ENCODE results near the gene NDE1. TPM values are rescaled to one million over a fixed set of nuclear protein-coding genes. Genes with fewer than 3 reads are reported as not detected.
"Not testable (repeated sequence)": the region's sequence is repeated elsewhere in the genome, so short reads cannot be mapped to it uniquely, and the experiment has no call there.

NDE1 gene, protein sequence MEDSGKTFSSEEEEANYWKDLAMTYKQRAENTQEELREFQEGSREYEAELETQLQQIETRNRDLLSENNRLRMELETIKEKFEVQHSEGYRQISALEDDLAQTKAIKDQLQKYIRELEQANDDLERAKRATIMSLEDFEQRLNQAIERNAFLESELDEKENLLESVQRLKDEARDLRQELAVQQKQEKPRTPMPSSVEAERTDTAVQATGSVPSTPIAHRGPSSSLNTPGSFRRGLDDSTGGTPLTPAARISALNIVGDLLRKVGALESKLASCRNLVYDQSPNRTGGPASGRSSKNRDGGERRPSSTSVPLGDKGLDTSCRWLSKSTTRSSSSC
- 96.7 and 103 TPM in 2 replicates for total RNA-seq (2014; rRNA removed; shearing (Covaris generic))
- polyA plus RNA-seq (2014; cell fraction: nucleus; rRNA removed), result 39.1 and 42.8 TPM in 2 replicates

- DNase-seq (ENCODE audit: extremely low read depth, low read depth), result peak; percentile 89
Observed at GRCh38 chr16:15650019-15650697, at the start of gene NDE1. NDE1 (plus strand) TSS chr16:15650245; CDS start chr16:15664779, 14,534 bp downstream.

DNA sequence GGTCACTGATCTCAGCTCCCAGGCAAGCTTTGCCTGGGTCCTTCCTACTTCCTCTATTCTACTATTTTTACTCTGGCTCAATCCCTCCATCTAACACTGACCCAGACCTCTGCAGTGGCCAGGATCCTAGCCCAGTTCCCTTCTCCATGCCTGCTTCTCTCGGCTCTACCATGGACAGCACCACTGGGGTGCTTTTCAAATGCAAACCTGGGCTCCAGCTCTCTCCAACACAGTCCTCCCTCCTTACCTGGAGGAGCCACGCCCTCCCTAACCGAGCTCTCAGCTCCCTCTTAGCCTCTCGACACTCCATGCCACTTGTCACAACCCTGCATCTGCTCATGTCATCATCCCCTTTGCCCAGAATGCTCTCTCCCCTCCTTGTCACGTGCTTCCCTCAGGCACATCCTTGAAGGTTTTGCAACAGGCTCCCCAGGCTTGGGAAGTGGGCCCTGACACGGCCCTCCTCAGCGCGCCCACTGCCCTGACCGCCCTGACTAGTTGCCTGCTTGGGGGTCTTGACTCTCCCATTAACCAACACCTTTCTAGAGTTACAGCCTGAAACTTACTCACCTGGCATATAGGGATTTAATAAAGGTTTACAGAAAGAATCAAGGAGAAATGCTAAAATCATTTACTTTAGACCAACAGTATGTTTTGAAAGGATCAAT, 48.7 kb upstream of the NDE1 start:
- no peak for DNase-seq (ENCODE audit: extremely low read depth, low read depth)

DNA sequence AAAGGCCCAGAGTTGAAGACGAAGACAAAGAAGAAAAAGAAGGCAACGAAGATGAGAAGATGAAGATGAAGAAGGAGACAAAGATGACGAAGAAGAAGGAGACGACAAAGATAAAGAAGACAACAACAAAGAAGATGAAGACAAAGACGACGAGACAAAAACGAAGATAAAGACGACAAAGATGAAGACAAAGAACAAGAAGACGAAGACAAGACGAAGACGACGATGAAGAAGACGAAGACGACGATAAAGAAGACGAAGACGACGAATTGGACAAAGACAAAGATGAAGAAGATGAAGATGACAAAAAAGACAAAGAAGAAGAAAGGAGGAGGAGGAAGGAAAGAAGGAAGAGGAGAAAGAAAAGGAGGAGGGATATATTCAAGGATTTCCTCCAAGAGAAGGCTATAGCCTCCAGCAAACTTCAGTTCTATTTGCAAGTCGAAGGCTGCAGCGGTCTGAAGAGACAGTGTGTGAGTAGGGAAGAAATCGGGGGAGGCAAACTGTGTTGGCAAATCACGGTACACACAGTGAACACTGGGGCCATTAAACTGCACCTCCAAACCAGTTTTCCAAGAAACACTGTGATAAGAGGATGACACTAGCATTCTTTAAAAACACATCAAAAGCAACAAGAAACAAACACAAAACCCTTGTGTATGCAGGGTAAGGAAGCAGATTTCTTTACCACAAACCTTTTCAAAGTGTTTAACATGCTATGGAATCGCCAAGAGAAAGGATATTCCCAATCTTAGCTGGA, 47.6 kb upstream of the NDE1 start:
- no peak for DNase-seq (ENCODE audit: extremely low read depth, low read depth)

DNA sequence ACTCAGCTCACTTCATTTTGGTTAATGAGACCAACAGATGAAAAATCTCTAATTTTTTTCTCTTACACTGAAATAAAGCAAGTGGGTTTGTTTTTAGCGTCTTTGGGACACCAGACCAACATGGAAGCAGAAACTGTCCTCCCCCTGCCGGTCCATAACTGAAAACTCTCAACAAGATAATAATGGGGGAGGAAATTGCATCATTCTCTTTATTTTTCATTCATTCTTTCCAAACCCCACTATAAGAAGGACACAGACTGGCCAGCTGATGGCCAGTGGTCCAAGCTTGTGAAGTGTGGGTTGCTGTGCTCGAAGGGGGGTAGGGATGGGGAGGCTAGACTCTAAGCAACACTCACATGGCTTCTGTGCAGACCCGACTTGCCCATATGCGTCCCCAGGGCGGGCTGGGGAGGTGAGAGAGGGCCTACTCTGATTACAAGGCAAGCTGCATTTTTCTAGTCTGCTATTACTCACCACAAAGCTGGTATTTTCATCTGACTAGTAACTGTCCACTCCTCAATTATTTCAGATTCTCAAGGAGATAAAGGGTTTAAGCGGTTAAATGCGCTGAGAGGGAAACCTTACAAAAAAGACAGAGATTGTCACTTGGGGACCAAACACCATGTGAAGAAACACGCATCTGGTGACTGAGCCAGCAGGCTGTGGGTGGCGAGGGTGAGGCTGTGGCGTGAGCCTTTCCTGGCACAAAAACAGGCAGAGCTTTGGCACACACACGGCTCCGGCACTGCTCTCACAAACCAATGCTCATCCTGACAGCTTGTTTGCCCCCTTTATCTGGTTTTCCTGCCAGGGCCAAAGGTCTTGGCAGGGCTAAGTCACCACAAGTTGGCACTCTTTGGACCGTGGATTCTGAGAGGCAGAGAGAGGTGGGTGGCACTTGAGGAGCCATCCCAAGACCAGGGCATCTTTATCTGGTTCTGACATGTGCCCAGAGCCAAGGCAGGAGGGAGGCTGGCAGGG, 45.3 kb upstream of the NDE1 start:
- no peak for DNase-seq (ENCODE audit: extremely low read depth, low read depth)

DNA sequence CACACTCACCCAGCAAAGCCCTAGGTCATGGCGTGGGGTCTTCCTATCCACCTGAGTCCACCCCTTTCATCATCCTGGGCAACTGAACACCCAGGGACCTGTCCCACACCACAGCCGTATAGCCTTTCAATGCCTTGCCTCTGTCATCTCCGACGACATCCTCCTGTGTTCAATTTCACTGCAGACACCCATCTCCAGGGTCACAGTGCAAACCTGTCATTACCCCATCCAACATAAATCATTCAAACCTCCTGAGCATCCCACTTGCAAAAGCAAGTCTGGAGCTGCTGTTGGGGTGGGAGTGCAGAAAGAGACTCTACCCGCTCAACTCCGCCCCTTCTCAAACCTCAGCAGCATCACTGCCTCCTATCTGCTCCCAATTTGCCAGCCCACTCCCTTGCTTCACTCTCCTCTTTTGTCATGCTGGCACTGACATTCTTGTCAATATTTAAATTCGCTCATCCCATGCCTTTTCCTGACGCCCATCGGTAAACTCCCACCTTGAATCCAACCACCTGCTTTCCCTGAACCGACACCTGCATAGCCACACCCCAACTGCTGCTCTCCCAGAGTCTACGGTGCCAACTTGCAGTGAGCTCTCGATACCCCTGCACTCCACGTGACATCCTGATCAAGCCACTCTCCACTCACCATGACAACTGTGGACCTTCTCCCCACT, 44.1 kb upstream of the NDE1 start:
- DNase-seq (ENCODE audit: extremely low read depth, low read depth), result no peak

DNA sequence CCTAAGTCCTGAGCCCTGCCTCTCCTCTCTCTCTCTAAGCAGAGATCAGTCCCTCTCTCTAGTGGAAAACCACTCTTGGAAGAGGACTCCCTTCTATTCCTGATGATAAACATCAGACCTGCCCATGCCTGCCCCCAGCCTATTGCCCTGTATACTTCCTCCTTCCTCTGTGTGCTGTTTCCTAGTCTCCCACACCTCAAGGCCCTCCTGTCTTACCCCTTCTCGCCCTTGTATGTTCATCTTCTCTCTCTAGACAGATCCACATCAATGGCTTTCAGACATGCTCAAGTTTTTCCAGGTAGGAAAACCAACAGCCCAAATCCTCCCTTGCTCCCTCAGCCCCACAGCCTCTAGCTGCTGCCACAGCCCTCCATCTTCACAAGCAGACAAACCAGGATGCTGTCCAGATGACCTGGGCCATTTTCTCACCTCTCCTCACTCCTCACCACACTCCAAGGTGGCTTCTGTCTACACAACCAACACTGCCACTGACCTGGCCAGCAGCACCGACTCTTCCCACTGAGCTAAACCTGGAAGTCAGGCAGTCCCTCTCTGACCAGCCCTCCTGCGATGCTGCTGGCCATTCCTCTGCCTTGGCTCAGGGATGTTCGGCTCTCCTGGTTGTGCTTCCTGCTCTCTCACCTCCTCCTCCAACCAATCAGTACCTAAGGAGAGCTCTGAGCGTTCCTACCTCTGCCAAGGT, 43.4 kb upstream of the NDE1 start:
- DNase-seq (ENCODE audit: extremely low read depth, low read depth), result no peak

- not testable (repeated sequence) for DNase-seq (ENCODE audit: extremely low read depth, low read depth)
Observed at GRCh38 chr16:15607221-15607699, 42.8 kb upstream of the NDE1 start.

- DNase-seq (ENCODE audit: extremely low read depth, low read depth), result peak; percentile 55
Observed at GRCh38 chr16:15607700-15608396, 42.2 kb upstream of the NDE1 start.

GRCh38 chr16:15608398-15609285, 41.4 kb upstream of the NDE1 start:
- peak; percentile 46 for DNase-seq (ENCODE audit: extremely low read depth, low read depth)

GRCh38 chr16:15609286-15609649, 40.8 kb upstream of the NDE1 start:
- DNase-seq (ENCODE audit: extremely low read depth, low read depth), result no peak

- no peak for DNase-seq (ENCODE audit: extremely low read depth, low read depth)
Observed at GRCh38 chr16:15610369-15610871, 39.6 kb upstream of the NDE1 start.

GRCh38 chr16:15611610-15612009, 38.4 kb upstream of the NDE1 start:
- no peak for DNase-seq (ENCODE audit: extremely low read depth, low read depth)

- DNase-seq (ENCODE audit: extremely low read depth, low read depth), result no peak
Observed at GRCh38 chr16:15613676-15614075, 36.4 kb upstream of the NDE1 start.

GRCh38 chr16:15616012-15616411, 34.0 kb upstream of the NDE1 start:
- no peak for DNase-seq (ENCODE audit: extremely low read depth, low read depth)

DNA sequence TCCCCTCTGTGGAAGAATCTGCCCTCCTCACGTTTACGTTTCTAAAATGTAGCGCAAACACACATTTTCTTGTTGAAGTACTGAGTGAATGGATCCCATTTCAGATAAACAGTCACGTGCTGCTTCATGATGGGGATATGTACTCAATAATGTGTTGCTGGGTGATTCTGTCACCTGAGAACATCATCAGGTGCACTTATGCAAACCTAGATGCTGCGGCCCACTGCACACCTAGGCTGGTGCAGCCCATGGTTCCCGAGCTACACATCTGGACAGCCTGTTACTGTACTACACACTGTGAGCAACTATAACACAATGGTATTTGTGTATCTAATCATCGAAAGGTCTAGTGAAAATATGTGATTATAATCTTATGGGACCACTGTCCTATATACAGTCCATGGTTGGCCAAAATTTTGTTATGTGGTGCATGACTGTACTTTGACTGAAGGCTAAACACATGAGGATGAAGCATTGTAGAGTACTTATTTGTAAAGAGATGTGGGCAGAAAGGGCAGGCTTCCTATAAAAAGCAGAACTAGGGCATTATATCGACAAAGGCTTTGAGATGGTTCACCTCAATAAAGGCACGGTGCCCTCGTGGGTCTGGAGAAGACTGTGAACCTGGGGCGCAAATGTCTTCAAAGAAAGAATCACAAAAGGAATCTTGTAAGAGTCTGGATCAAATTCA, 33.4 kb upstream of the NDE1 start:
- DNase-seq (ENCODE audit: extremely low read depth, low read depth), result no peak

- DNase-seq (ENCODE audit: extremely low read depth, low read depth), result no peak
Observed at GRCh38 chr16:15617901-15618300, 32.1 kb upstream of the NDE1 start.
